CD8-positive, alpha-beta memory T cell (primary cell): Measurements from ENCODE around the gene HMGN2. TPM values are rescaled to one million over a fixed set of nuclear protein-coding genes. Genes with fewer than 3 reads are reported as not detected.

ENCODE experiments used
- CTCF ChIA-PET: fragments of 350-600 bp; sonication (Branson Sonifier 250); formaldehyde crosslinking; loops from one replicate; lab custom pipeline; 2021; ENCODE audit warnings: antibody characterized with exemption; lab: Charles Lee
- POLR2A ChIA-PET: fragments of 350-600 bp; sonication (Branson Sonifier 250); formaldehyde crosslinking; loops from one replicate; lab custom pipeline; 2021; ENCODE audit warnings: antibody characterized with exemption; lab: Charles Lee
- DNase-seq, 5 donors: peaks; one replicate each; pipeline versions ENCODE4 v3.0.0 to v3.0.0-alpha.2; 2020 to 2022; ENCODE audit warnings: mixed read lengths in 1 of 5
- H3K27ac ChIP-seq: one replicate; pipeline ENCODE4 v1.7.0; 2013; ENCODE audit warnings: low read depth, mild to moderate bottlenecking, low read length, moderate library complexity
- H3K27me3 ChIP-seq: 2 replicates; pipeline ENCODE4 v1.7.0; 2013; ENCODE audit warnings: low read length, mild to moderate bottlenecking; ENCODE audit not compliant: insufficient read depth, poor library complexity, severe bottlenecking
- H3K36me3 ChIP-seq: 2 replicates; pipeline ENCODE4 v1.7.0; 2013; ENCODE audit warnings: mild to moderate bottlenecking, low read length, moderate library complexity; ENCODE audit not compliant: insufficient read depth
- H3K4me1 ChIP-seq: 2 replicates; pipeline ENCODE4 v1.7.0; 2013; ENCODE audit warnings: mild to moderate bottlenecking, low read length, moderate library complexity; ENCODE audit not compliant: insufficient read depth
- H3K4me3 ChIP-seq: 2 replicates; pipeline ENCODE4 v1.7.0; 2013; ENCODE audit warnings: mild to moderate bottlenecking, low read length
- H3K9me3 ChIP-seq: 2 replicates; pipeline ENCODE4 v1.7.0; 2013; ENCODE audit warnings: mild to moderate bottlenecking, low read length
- H3K27ac Mint-ChIP-seq, 8 donors: one replicate each; pipeline ENCODE4 v1.8.0; 2020 to 2021; ENCODE audit warnings: mixed read lengths in 8 of 8, mild to moderate bottlenecking in 6 of 8, inconsistent platforms in 3 of 8, moderate library complexity in 3 of 8
- H3K27me3 Mint-ChIP-seq, 2 donors: one replicate each; pipeline ENCODE4 v1.8.0; 2020 to 2021; ENCODE audit warnings: mixed read lengths in 2 of 2, mild to moderate bottlenecking in 1 of 2, moderate library complexity in 1 of 2
- H3K36me3 Mint-ChIP-seq, 3 donors: one replicate each; pipeline ENCODE4 v1.8.0; 2020 to 2021; ENCODE audit warnings: mixed read lengths in 3 of 3, inconsistent platforms in 1 of 3, mild to moderate bottlenecking in 1 of 3
- H3K4me1 Mint-ChIP-seq, 3 donors: one replicate each; pipeline ENCODE4 v1.8.0; 2020 to 2021; ENCODE audit warnings: mixed read lengths in 3 of 3, inconsistent platforms in 1 of 3, mild to moderate bottlenecking in 1 of 3
- H3K4me3 Mint-ChIP-seq, 7 donors: one replicate each; pipeline ENCODE4 v1.8.0; 2020 to 2021; ENCODE audit warnings: mixed read lengths in 7 of 7, mild to moderate bottlenecking in 6 of 7, moderate library complexity in 4 of 7, inconsistent platforms in 2 of 7
- H3K9me3 Mint-ChIP-seq, 5 donors: one replicate each; pipeline ENCODE4 v1.8.0; 2020 to 2022; ENCODE audit warnings: mixed read lengths in 5 of 5, mild to moderate bottlenecking in 3 of 5, moderate library complexity in 2 of 5, inconsistent platforms in 1 of 5
- polyA plus RNA-seq: library from polyadenylated mRNA; unstranded; fragments of 300-500 nt; fragmentation: Illumina TruSeq; gene quantifications from one replicate; pipeline ENCODE4 v1.2.3, GENCODE V29; 2021
- total RNA-seq, 2 experiments: library from RNA; stranded (reverse); gene quantifications; one replicate each; pipeline ENCODE4 v1.2.3, GENCODE V29; 2021

Gene HMGN2
- total and polyA plus RNA-seq, 3 experiments from 2014 or later, result 599 to 878 (median 877) TPM

- POLR2A ChIA-PET, result no interaction called here
- H3K27me3 Mint-ChIP-seq, result no peaks in the 10 kb centered on the region
- CTCF ChIA-PET, result interaction anchor here (0.9 to 1.5 kb wide), 2 partner anchors 16 to 21 kb away, joined by 3 to 4 read pairs; no protein-coding TSS in a partner anchor
- H3K9me3 Mint-ChIP-seq, result no peaks in the 10 kb centered on the region
- peaks cover 8 to 68% (median 15%) of the 10 kb centered on the region in 3 donors for H3K36me3 Mint-ChIP-seq
- peaks cover 7% of the 10 kb centered on the region for H3K36me3 ChIP-seq
- no peaks in the 10 kb centered on the region for H3K9me3 ChIP-seq
- H3K4me1 Mint-ChIP-seq, result no peaks in the 10 kb centered on the region
- no peaks in the 10 kb centered on the region for H3K4me1 ChIP-seq
- no peak overlapping the region for H3K4me3 ChIP-seq
- no peaks in the 10 kb centered on the region for H3K27me3 ChIP-seq
- no peak for DNase-seq
- H3K27ac Mint-ChIP-seq, result peak overlapping the region in 2 of 8 donors; percentile 27 to 59
- H3K4me3 Mint-ChIP-seq, result no peak overlapping the region
- H3K27ac ChIP-seq, result no peak overlapping the region
Observed at GRCh38 chr1:26449868-26450267, 22.4 kb upstream of the HMGN2 start.

GRCh38 chr1:26450908-26451307 lies 21.3 kb upstream of the HMGN2 start:
- Mint-ChIP-seq H3K27ac (no peak overlapping the region), H3K4me1 (no peaks in the 10 kb centered on the region), H3K27me3 (no peaks in the 10 kb centered on the region), H3K9me3 (no peaks in the 10 kb centered on the region), H3K36me3 (peaks cover 4 to 72% (median 18%) of the 10 kb centered on the region in 3 donors), H3K4me3 (no peak overlapping the region)
- ChIA-PET CTCF (interaction anchor here (1.5 kb wide), 1 partner anchor 15 kb away, joined by 4 read pairs; no protein-coding TSS in a partner anchor), POLR2A (no interaction called here)
- DNase-seq, result no peak
- Histone ChIP-seq H3K27ac (no peak overlapping the region), H3K36me3 (peaks cover 7% of the 10 kb centered on the region), H3K27me3 (no peaks in the 10 kb centered on the region), H3K9me3 (no peaks in the 10 kb centered on the region), H3K4me3 (no peak overlapping the region), H3K4me1 (no peaks in the 10 kb centered on the region)

- Mint-ChIP-seq H3K27ac (peak overlapping the region in 1 of 8 donors; percentile 6), H3K27me3 (no peaks in the 10 kb centered on the region), H3K4me3 (no peak overlapping the region), H3K36me3 (peaks cover 4 to 64% (median 12%) of the 10 kb centered on the region in 3 donors), H3K9me3 (no peaks in the 10 kb centered on the region), H3K4me1 (no peaks in the 10 kb centered on the region)
- Histone ChIP-seq H3K9me3 (no peaks in the 10 kb centered on the region), H3K27me3 (no peaks in the 10 kb centered on the region), H3K4me3 (no peak overlapping the region), H3K36me3 (peaks cover 1% of the 10 kb centered on the region), H3K4me1 (no peaks in the 10 kb centered on the region), H3K27ac (no peak overlapping the region)
- CTCF ChIA-PET, result interaction anchor here (1.5 kb wide), 1 partner anchor 36 kb away, joined by 6 read pairs; no protein-coding TSS in a partner anchor
- DNase-seq, result no peak
- POLR2A ChIA-PET, result no interaction called here
Observed at GRCh38 chr1:26452459-26453183, 19.6 kb upstream of the HMGN2 start.

GRCh38 chr1:26459148-26459547 lies 13.1 kb upstream of the HMGN2 start:
- Histone ChIP-seq H3K36me3 (peaks cover 21% of the 10 kb centered on the region), H3K4me1 (no peaks in the 10 kb centered on the region), H3K9me3 (no peaks in the 10 kb centered on the region), H3K27ac (no peak overlapping the region), H3K27me3 (no peaks in the 10 kb centered on the region), H3K4me3 (no peak overlapping the region)
- no peaks in the 10 kb centered on the region for H3K9me3 Mint-ChIP-seq
- no peaks in the 10 kb centered on the region for H3K4me1 Mint-ChIP-seq
- no peaks in the 10 kb centered on the region for H3K27me3 Mint-ChIP-seq
- no peak overlapping the region for H3K27ac Mint-ChIP-seq
- ChIA-PET CTCF (interaction anchor here (1.3 kb wide), 1 partner anchor 41 kb away, joined by 3 read pairs; no protein-coding TSS in a partner anchor), POLR2A (no interaction called here)
- no peak for DNase-seq
- H3K4me3 Mint-ChIP-seq, result no peak overlapping the region
- peaks cover 0 to 70% (median 23%) of the 10 kb centered on the region in 3 donors for H3K36me3 Mint-ChIP-seq

- Mint-ChIP-seq H3K4me1 (no peaks in the 10 kb centered on the region), H3K27me3 (no peaks in the 10 kb centered on the region), H3K36me3 (peaks cover 0 to 72% (median 23%) of the 10 kb centered on the region in 3 donors), H3K27ac (peak overlapping the region in 2 of 8 donors; percentile 18 to 87), H3K9me3 (no peaks in the 10 kb centered on the region), H3K4me3 (no peak overlapping the region)
- CTCF ChIA-PET, result no interaction called here
- H3K27ac ChIP-seq, result no peak overlapping the region
- H3K4me3 ChIP-seq, result no peak overlapping the region
- no peaks in the 10 kb centered on the region for H3K4me1 ChIP-seq
- H3K27me3 ChIP-seq, result no peaks in the 10 kb centered on the region
- no peak for DNase-seq
- peaks cover 21% of the 10 kb centered on the region for H3K36me3 ChIP-seq
- POLR2A ChIA-PET, result no interaction called here
- no peaks in the 10 kb centered on the region for H3K9me3 ChIP-seq
Observed at GRCh38 chr1:26459573-26460031, 12.6 kb upstream of the HMGN2 start.

- H3K4me1 Mint-ChIP-seq, result peaks cover 26 to 31% (median 29%) of the 10 kb centered on the region in 3 donors
- no peak overlapping the region for H3K27ac Mint-ChIP-seq
- Histone ChIP-seq H3K4me3 (no peak overlapping the region), H3K9me3 (no peaks in the 10 kb centered on the region), H3K36me3 (peaks cover 12% of the 10 kb centered on the region), H3K27me3 (no peaks in the 10 kb centered on the region), H3K27ac (no peak overlapping the region), H3K4me1 (peaks cover 24% of the 10 kb centered on the region)
- H3K27me3 Mint-ChIP-seq, result no peaks in the 10 kb centered on the region
- ChIA-PET POLR2A (no interaction called here), CTCF (interaction anchor here (0.9 kb wide), 1 partner anchor 31 kb away, joined by 3 read pairs; no protein-coding TSS in a partner anchor)
- peaks cover 0 to 64% (median 13%) of the 10 kb centered on the region in 3 donors for H3K36me3 Mint-ChIP-seq
- no peaks in the 10 kb centered on the region for H3K9me3 Mint-ChIP-seq
- no peak overlapping the region for H3K4me3 Mint-ChIP-seq
- DNase-seq, result no peak
Observed at GRCh38 chr1:26468911-26469310, 3.3 kb upstream of the HMGN2 start.

GRCh38 chr1:26469558-26469957 lies 2.7 kb upstream of the HMGN2 start:
- Histone ChIP-seq H3K36me3 (peaks cover 17% of the 10 kb centered on the region), H3K4me3 (no peak overlapping the region), H3K27me3 (no peaks in the 10 kb centered on the region), H3K9me3 (no peaks in the 10 kb centered on the region), H3K4me1 (peaks cover 31% of the 10 kb centered on the region), H3K27ac (no peak overlapping the region)
- Mint-ChIP-seq H3K9me3 (no peaks in the 10 kb centered on the region), H3K4me3 (no peak overlapping the region), H3K27me3 (no peaks in the 10 kb centered on the region), H3K4me1 (peaks cover 33 to 38% (median 34%) of the 10 kb centered on the region in 3 donors), H3K36me3 (peaks cover 0 to 66% (median 13%) of the 10 kb centered on the region in 3 donors), H3K27ac (peak overlapping the region in 5 of 8 donors; percentile 5 to 99 (median 33))
- ChIA-PET CTCF (interaction anchor here (0.9 to 1.4 kb wide), 4 partner anchors 37 to 421 kb away, joined by 3 to 5 read pairs (median 3); partner anchors contain the start of genes DHDDS and GPN2), POLR2A (no interaction called here)
- DNase-seq, result no peak
